HEK293 (cell line): Measurements from ENCODE around the gene PPP2R3A.

Experiments used
- ATF2 ChIP-seq: fragments of 450-650 bp; formaldehyde crosslinking; IDR thresholded peaks from 2 replicates; pipeline ENCODE4 v1.5.1; 2016; ENCODE audit warnings: missing biosample characterization, missing genetic modification characterization, low read depth
- TRIM28 ChIP-seq: IDR thresholded peaks from 2 replicates; pipeline ENCODE4 v1.6.1; 2011; ENCODE audit warnings: low read length, control low read depth, borderline replicate concordance
- ZBTB21 ChIP-seq: fragments of 450-650 bp; formaldehyde crosslinking; IDR thresholded peaks from 2 replicates; pipeline ENCODE4 v1.5.1; 2017; ENCODE audit warnings: missing biosample characterization, missing genetic modification characterization
- ZEB2 ChIP-seq: fragments of 450-650 bp; formaldehyde crosslinking; IDR thresholded peaks from 2 replicates; pipeline ENCODE4 v1.5.1; 2016; ENCODE audit warnings: missing biosample characterization, missing genetic modification characterization
- ZNF274 ChIP-seq, 2 experiments: fragments of 200-500 bp in 1 of 2; fragments of 450-650 bp in 1 of 2; sonication (Bioruptor generic) in 1 of 2; formaldehyde crosslinking in 1 of 2; IDR thresholded peaks; 2 replicates each; pipeline versions ENCODE4 v1.5.1 to v1.6.1; 2014 to 2016; ENCODE audit warnings: borderline replicate concordance in 1 of 2, inconsistent platforms in 1 of 2, low read length in 1 of 2, missing biosample characterization in 1 of 2, missing genetic modification characterization in 1 of 2
- ZNF416 ChIP-seq: fragments of 450-650 bp; formaldehyde crosslinking; IDR thresholded peaks from 2 replicates; pipeline ENCODE4 v1.5.1; 2016; ENCODE audit warnings: missing biosample characterization, missing genetic modification characterization
- ZNF529 ChIP-seq: fragments of 450-650 bp; formaldehyde crosslinking; IDR thresholded peaks from 2 replicates; pipeline ENCODE4 v1.5.1; 2017; ENCODE audit warnings: missing genetic modification characterization, missing biosample characterization; ENCODE audit not compliant: insufficient replicate concordance
- ZNF560 ChIP-seq: fragments of 450-650 bp; formaldehyde crosslinking; IDR thresholded peaks from 2 replicates; pipeline ENCODE4 v1.5.1; 2017; ENCODE audit warnings: missing biosample characterization, missing genetic modification characterization, borderline replicate concordance
- ZNF777 ChIP-seq: fragments of 450-650 bp; formaldehyde crosslinking; IDR thresholded peaks from 2 replicates; pipeline ENCODE4 v1.5.1; 2017; ENCODE audit warnings: missing biosample characterization, missing genetic modification characterization, borderline replicate concordance
- ZSCAN4 ChIP-seq: fragments of 450-650 bp; formaldehyde crosslinking; IDR thresholded peaks from 2 replicates; pipeline ENCODE4 v1.5.1; 2017; ENCODE audit warnings: missing biosample characterization, missing genetic modification characterization
- ZXDB ChIP-seq: fragments of 450-650 bp; formaldehyde crosslinking; IDR thresholded peaks from 2 replicates; pipeline ENCODE4 v1.5.1; 2016; ENCODE audit warnings: missing biosample characterization, missing genetic modification characterization
- TF ChIP-seq, protein P1 (sequence below): fragments of 450-650 bp; formaldehyde crosslinking; IDR thresholded peaks from 2 replicates; pipeline ENCODE4 v1.5.1; 2016; ENCODE audit warnings: missing biosample characterization, missing genetic modification characterization
- TF ChIP-seq, protein P2 (sequence below): fragments of 450-650 bp; formaldehyde crosslinking; IDR thresholded peaks from 2 replicates; pipeline ENCODE4 v1.5.1; 2016; ENCODE audit warnings: missing biosample characterization, missing genetic modification characterization, low read depth
- TF ChIP-seq, protein P3 (sequence below): fragments of 450-650 bp; formaldehyde crosslinking; IDR thresholded peaks from 2 replicates; pipeline ENCODE4 v1.5.1; 2017; ENCODE audit warnings: missing biosample characterization, missing genetic modification characterization

DNA sequence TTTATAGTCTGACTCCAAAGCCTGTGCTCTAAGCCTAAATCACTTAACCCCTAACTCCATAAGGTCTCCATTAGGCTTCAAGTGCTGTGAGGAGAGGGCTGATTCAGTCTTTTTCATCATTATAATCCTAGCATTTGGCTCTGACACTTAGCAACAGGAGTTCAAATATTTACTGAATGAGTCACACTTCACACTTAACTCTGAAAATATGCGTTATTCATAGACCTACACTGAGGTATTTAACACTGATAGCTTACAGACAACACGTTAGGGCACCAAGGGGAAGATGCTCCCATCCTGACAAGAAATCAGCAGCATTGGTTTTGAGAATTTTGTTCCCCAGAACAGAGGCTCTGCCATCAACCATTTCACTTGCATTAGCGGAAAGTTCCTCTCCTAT, 177.1 kb downstream of the PPP2R3A start:
- TF ChIP-seq, protein P1, sequence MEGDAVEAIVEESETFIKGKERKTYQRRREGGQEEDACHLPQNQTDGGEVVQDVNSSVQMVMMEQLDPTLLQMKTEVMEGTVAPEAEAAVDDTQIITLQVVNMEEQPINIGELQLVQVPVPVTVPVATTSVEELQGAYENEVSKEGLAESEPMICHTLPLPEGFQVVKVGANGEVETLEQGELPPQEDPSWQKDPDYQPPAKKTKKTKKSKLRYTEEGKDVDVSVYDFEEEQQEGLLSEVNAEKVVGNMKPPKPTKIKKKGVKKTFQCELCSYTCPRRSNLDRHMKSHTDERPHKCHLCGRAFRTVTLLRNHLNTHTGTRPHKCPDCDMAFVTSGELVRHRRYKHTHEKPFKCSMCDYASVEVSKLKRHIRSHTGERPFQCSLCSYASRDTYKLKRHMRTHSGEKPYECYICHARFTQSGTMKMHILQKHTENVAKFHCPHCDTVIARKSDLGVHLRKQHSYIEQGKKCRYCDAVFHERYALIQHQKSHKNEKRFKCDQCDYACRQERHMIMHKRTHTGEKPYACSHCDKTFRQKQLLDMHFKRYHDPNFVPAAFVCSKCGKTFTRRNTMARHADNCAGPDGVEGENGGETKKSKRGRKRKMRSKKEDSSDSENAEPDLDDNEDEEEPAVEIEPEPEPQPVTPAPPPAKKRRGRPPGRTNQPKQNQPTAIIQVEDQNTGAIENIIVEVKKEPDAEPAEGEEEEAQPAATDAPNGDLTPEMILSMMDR (tag by site-specific recombination) = no peak
- no peak for TF ChIP-seq ZSCAN4
- no peak for TF ChIP-seq ZNF416
- TF ChIP-seq, protein P2, sequence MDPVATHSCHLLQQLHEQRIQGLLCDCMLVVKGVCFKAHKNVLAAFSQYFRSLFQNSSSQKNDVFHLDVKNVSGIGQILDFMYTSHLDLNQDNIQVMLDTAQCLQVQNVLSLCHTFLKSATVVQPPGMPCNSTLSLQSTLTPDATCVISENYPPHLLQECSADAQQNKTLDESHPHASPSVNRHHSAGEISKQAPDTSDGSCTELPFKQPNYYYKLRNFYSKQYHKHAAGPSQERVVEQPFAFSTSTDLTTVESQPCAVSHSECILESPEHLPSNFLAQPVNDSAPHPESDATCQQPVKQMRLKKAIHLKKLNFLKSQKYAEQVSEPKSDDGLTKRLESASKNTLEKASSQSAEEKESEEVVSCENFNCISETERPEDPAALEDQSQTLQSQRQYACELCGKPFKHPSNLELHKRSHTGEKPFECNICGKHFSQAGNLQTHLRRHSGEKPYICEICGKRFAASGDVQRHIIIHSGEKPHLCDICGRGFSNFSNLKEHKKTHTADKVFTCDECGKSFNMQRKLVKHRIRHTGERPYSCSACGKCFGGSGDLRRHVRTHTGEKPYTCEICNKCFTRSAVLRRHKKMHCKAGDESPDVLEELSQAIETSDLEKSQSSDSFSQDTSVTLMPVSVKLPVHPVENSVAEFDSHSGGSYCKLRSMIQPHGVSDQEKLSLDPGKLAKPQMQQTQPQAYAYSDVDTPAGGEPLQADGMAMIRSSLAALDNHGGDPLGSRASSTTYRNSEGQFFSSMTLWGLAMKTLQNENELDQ = no peak
- TF ChIP-seq ZXDB (tag by site-specific recombination) = no peak
- TF ChIP-seq ZEB2 (tag by site-specific recombination) = peak; percentile 66
- no peak for TF ChIP-seq ZNF529
- no peak for TF ChIP-seq ZBTB21 (tag by site-specific recombination)
- no peak for TF ChIP-seq ZNF274 (IDR thresholded peaks at IDR 0.05; ENCODE audit: low read length)
- TF ChIP-seq ZNF274 (tag by site-specific recombination; IDR thresholded peaks at IDR 0.05; ENCODE audit: borderline replicate concordance) = no peak
- no peak for TF ChIP-seq ZNF560 (tag by site-specific recombination)
- TF ChIP-seq, protein P3, sequence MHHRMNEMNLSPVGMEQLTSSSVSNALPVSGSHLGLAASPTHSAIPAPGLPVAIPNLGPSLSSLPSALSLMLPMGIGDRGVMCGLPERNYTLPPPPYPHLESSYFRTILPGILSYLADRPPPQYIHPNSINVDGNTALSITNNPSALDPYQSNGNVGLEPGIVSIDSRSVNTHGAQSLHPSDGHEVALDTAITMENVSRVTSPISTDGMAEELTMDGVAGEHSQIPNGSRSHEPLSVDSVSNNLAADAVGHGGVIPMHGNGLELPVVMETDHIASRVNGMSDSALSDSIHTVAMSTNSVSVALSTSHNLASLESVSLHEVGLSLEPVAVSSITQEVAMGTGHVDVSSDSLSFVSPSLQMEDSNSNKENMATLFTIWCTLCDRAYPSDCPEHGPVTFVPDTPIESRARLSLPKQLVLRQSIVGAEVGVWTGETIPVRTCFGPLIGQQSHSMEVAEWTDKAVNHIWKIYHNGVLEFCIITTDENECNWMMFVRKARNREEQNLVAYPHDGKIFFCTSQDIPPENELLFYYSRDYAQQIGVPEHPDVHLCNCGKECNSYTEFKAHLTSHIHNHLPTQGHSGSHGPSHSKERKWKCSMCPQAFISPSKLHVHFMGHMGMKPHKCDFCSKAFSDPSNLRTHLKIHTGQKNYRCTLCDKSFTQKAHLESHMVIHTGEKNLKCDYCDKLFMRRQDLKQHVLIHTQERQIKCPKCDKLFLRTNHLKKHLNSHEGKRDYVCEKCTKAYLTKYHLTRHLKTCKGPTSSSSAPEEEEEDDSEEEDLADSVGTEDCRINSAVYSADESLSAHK (tag by site-specific recombination) = no peak
- TF ChIP-seq TRIM28 = no peak
- no peak for TF ChIP-seq ZNF777
- no peak for TF ChIP-seq ATF2 (tag by site-specific recombination)
